Bronchial epithelial cell (primary cell): ENCODE measurements around the gene EPB41L4A. TPM values are rescaled to one million over a fixed set of nuclear protein-coding genes. Genes with fewer than 3 reads are reported as not detected.
"Not testable (repeated sequence)": the region's sequence is repeated elsewhere in the genome, so short reads cannot be mapped to it uniquely, and the experiment has no call there.

Experiments used
- DNase-seq: peaks from one replicate; pipeline ENCODE4 v3.0.0-alpha.2; 2010; ENCODE audit warnings: low read depth
- FAIRE-seq: peaks from 2 replicates; lab custom pipeline; 2011; peaks lifted over from hg19 to GRCh38; lab: Jason Lieb, UNC
- H3K27me3 ChIP-seq: 2 replicates; pipeline ENCODE4 v1.5.1; 2011; ENCODE audit warnings: low read length; ENCODE audit not compliant: control insufficient read depth, insufficient read depth
- H3K36me3 ChIP-seq: 2 replicates; pipeline ENCODE4 v1.5.1; 2011; ENCODE audit warnings: low read length; ENCODE audit not compliant: control insufficient read depth, insufficient read depth
- H3K4me3 ChIP-seq: 2 replicates; pipeline ENCODE4 v1.5.1; 2011; ENCODE audit warnings: mild to moderate bottlenecking, low read depth, low read length, control low read depth
- CTCF ChIP-seq: IDR thresholded peaks from 2 replicates; pipeline ENCODE4 v1.5.1; 2011; ENCODE audit warnings: mild to moderate bottlenecking, moderate library complexity, low read length, control low read depth, inconsistent platforms; ENCODE audit not compliant: insufficient read depth, severe bottlenecking
- total RNA-seq: library from RNA; depleted of rRNA; stranded (reverse); fragments of >200 nt; gene quantifications from 2 replicates; pipeline ENCODE4 v1.2.1, GENCODE V29; 2014

Gene EPB41L4A
- total RNA-seq, 1 donor from 2014 or later, result 5.3 TPM

DNA sequence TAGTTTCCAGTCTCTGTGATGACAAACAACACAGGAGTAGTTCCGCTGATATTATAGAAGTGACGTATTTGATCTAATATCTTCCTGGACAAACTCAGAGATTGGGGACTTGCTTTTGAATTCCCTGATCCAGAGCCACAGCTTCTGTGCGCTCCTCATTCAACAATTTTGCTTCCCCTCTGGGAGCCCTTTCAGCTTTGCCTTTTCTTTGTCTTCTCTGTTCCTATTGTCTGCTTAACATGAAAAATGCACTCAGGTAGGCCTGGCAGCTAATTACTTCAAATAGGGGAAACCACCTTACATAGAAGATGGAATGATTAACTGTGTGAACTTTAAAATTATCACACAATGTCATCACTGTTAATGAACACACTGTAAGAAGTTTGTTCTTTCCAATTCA lies 192.9 kb downstream of the EPB41L4A start:
- no peak for DNase-seq
- TF ChIP-seq CTCF, result no peak
- H3K36me3 ChIP-seq, result no peaks in the 10 kb centered on the region
- no peaks in the 10 kb centered on the region for H3K27me3 ChIP-seq
- no peak for FAIRE-seq
- H3K4me3 ChIP-seq, result no peak overlapping the region

- H3K4me3 ChIP-seq, DNase-seq, H3K36me3 ChIP-seq, FAIRE-seq, H3K27me3 ChIP-seq: not testable (repeated sequence)
These were observed 196.1 kb downstream of the EPB41L4A start for GRCh38 chr5:112222997-112223396.

DNA sequence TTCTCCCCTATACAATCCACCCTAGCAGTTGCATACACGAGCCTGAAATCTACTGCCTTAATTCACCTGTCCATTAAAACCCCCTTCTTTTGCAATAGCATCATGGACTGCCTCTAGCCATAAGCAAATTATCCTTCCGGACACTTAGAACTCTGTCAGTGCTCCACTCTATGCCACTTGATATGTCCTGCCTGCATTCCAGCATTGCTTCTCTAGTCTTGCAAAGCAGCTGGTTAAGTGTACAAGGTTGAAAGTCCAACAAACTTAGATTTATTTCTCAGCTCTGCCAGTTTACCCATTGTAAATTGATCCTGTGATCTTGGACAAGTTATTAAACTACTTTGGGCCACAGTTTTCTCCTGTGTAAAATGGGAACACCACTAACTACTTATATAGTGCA lies 197.9 kb downstream of the EPB41L4A start:
- Histone ChIP-seq H3K27me3 (no peaks in the 10 kb centered on the region), H3K36me3 (no peaks in the 10 kb centered on the region), H3K4me3 (no peak overlapping the region)
- DNase-seq, result no peak
- TF ChIP-seq CTCF, result no peak
- FAIRE-seq, result no peak

GRCh38 chr5:112219000-112219399 lies 200.1 kb downstream of the EPB41L4A start:
- Histone ChIP-seq H3K36me3 (no peaks in the 10 kb centered on the region), H3K4me3 (no peak overlapping the region), H3K27me3 (no peaks in the 10 kb centered on the region)
- DNase-seq, result no peak
- FAIRE-seq, result no peak
- no peak for TF ChIP-seq CTCF

GRCh38 chr5:112217843-112218579 lies 201.1 kb downstream of the EPB41L4A start:
- FAIRE-seq (peak; percentile 7), DNase-seq (peak; percentile 25)
- Histone ChIP-seq H3K4me3 (no peak overlapping the region), H3K27me3 (no peaks in the 10 kb centered on the region), H3K36me3 (no peaks in the 10 kb centered on the region)
- no peak for TF ChIP-seq CTCF

DNA sequence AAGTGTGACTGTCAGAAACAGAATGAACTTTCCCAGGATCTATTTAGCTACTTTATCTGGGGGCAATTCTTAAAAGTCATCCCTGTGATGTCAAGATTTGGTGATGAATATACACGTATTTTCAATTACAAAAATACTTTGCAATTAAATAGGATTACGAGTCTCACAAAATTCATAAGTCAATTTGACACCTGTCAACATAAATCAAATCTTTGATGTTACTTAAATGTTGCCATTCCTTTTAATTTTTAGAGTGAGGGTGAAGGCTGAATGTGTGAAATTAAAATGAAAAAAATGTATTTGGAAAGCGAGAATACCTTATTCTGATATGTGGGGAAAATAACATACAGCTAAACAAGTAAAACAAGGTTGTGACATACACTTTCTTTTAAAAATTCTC lies 202.9 kb downstream of the EPB41L4A start:
- H3K27me3 ChIP-seq, result no peaks in the 10 kb centered on the region
- TF ChIP-seq CTCF, result no peak
- FAIRE-seq, result no peak
- no peaks in the 10 kb centered on the region for H3K36me3 ChIP-seq
- no peak for DNase-seq
- no peak overlapping the region for H3K4me3 ChIP-seq
